AG09309 (cell line): ENCODE measurements around the gene FEZF2.

Source experiments
- DNase-seq: peaks from one replicate; pipeline ENCODE4 v3.0.0-alpha.2; 2010; ENCODE audit warnings: low read depth
- H3K4me3 ChIP-seq: 2 replicates; pipeline ENCODE4 v1.5.1; 2011; ENCODE audit warnings: mild to moderate bottlenecking, low read depth, low read length, moderate library complexity; ENCODE audit not compliant: control insufficient read depth
- CTCF ChIP-seq: IDR thresholded peaks from 2 replicates; pipeline ENCODE4 v1.5.1; 2011; ENCODE audit warnings: mild to moderate bottlenecking, low read depth, low read length, inconsistent platforms; ENCODE audit not compliant: insufficient read depth, control insufficient read depth; ENCODE audit errors: missing control alignments

Gene FEZF2

GRCh38 chr3:62405566-62405965, 32.2 kb upstream of the FEZF2 start:
- no peak for TF ChIP-seq CTCF
- no peak for DNase-seq
- no peak overlapping the region for H3K4me3 ChIP-seq

GRCh38 chr3:62405135-62405534, 31.8 kb upstream of the FEZF2 start:
- DNase-seq, result no peak
- no peak overlapping the region for H3K4me3 ChIP-seq
- TF ChIP-seq CTCF, result no peak

GRCh38 chr3:62404321-62404720, 31.0 kb upstream of the FEZF2 start:
- no peak overlapping the region for H3K4me3 ChIP-seq
- no peak for TF ChIP-seq CTCF

GRCh38 chr3:62403765-62404164, 30.4 kb upstream of the FEZF2 start:
- no peak overlapping the region for H3K4me3 ChIP-seq
- no peak for DNase-seq
- no peak for TF ChIP-seq CTCF

More at GRCh38 chr3:62404321-62404720, 31.0 kb upstream of the FEZF2 start:
- DNase-seq, result no peak

DNA sequence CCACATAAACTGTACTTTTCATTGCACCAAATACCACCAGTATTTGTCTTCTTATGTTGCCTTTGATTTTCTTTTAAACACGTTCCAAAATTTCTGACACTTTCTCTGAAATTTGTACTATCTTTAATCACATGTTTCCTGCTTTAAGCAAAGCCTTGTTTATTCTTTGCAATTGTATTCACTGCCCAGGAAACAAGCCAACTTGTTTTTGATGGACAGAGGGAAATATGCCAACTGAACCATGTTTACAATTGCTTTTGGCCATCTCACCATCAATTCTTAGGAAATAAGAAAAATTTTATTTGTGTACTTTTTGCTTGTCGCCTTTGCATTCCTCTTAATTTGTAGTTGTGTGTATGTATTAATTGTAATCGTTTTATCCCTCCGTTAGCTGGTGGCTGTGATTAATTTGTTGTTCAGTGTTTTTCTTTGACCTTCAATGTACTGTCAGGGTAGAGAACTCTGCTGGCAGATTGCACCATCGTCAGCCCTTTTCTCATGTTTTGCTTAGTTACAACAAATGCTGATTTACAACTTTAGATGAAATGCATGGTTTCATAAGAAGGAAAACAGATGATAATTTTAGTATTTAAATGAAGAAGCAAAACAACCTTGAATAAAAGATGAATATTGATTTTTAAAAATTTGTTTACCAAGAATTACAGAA, 19.4 kb upstream of the FEZF2 start:
- no peak for DNase-seq
- H3K4me3 ChIP-seq, result no peak overlapping the region
- no peak for TF ChIP-seq CTCF

DNA sequence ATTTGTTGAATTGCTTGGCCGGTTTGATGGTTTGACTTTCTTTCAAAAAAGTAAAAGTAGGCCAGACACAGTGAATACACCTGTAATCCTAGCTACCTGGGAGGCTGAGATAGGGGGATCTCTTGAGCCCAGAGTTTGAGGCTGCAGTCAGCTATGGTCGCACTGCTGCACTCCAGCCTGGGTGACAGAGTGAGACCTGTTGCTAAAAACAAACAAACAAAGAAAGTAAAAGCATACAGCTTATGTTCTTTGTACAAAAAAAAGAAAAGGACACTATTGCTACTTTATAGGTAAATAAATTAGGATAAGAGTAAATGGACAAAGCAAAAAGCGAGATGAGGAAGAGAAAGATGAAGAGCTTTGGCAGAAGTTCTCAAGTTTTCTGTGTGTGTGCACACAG, 13.9 kb upstream of the FEZF2 start:
- H3K4me3 ChIP-seq, result no peak overlapping the region
- no peak for TF ChIP-seq CTCF
- DNase-seq, result no peak
